Thyroid gland (tissue), 4 donors: ENCODE measurements around the gene VOPP1.

Source experiments
- CTCF ChIP-seq, 6 experiments: fragments of 200-600 bp in 3 of 6; fragments of 450-650 bp in 3 of 6; sonication (generic) in 3 of 6; IDR thresholded peaks; one replicate each; pipeline ENCODE4 v1.5.1; 2016 to 2019; ENCODE audit warnings: antibody characterized with exemption in 6 of 6, mild to moderate bottlenecking in 2 of 6, inconsistent platforms in 1 of 6, moderate library complexity in 1 of 6
- POLR2A ChIP-seq, 2 donors: fragments of 450-650 bp; IDR thresholded peaks; one replicate each; pipeline ENCODE4 v1.6.1; 2017; ENCODE audit warnings: antibody characterized with exemption in 2 of 2, mild to moderate bottlenecking in 2 of 2, moderate library complexity in 1 of 2

GRCh38 chr7:55545496-55545895 lies 26.8 kb downstream of the VOPP1 start:
- TF ChIP-seq CTCF (IDR thresholded peaks at IDR 0.05) (peak in 2 of 6 experiments; percentile 21 to 38), POLR2A (IDR thresholded peaks at IDR 0.05) (peak in 1 of 2 donors; percentile 36)
